B cell (primary cell): ENCODE measurements around the gene GMPPB. TPM values are rescaled to one million over a fixed set of nuclear protein-coding genes. Genes with fewer than 3 reads are reported as not detected.

Experiments
- ATAC-seq: fragments of 200-7000 bp; cut with Tn5 transposase; one replicate; pipeline ENCODE4 v1.10.0; 2021; ENCODE audit warnings: low read depth, mild to moderate bottlenecking, moderate number of reproducible peaks, moderate library complexity
- CTCF ChIA-PET: fragments of 350-600 bp; sonication (Branson Sonifier 250); formaldehyde crosslinking; loops from one replicate; lab custom pipeline; 2021; ENCODE audit warnings: antibody characterized with exemption, inconsistent platforms; lab: Charles Lee
- POLR2A ChIA-PET: fragments of 350-600 bp; sonication (Branson Sonifier 250); formaldehyde crosslinking; loops from one replicate; lab custom pipeline; 2021; ENCODE audit warnings: antibody characterized with exemption; lab: Charles Lee
- DNase-seq: peaks from one replicate; pipeline ENCODE4 v3.0.0; 2013
- H2AFZ ChIP-seq: 2 replicates; pipeline ENCODE4 v1.6.1; 2012; ENCODE audit warnings: mild to moderate bottlenecking, low read depth, low read length; ENCODE audit not compliant: insufficient read depth, poor library complexity, severe bottlenecking
- H3K27ac ChIP-seq, 2 donors: 1 replicate in 1 of 2; 2 replicates in 1 of 2; pipeline ENCODE4 v1.5.1; 2012 to 2013; ENCODE audit warnings: low read length in 2 of 2, mild to moderate bottlenecking in 2 of 2, moderate library complexity in 1 of 2
- H3K27me3 ChIP-seq, 4 experiments: fragments of 200-600 bp in 1 of 4; sonication (generic) in 1 of 4; replicated peaks in 1 of 4; 1 replicate in 2 of 4; 2 replicates in 2 of 4; pipeline versions ENCODE4 v1.6.1 to v1.7.0; 2013 to 2016; ENCODE audit warnings: low read length in 3 of 4, mild to moderate bottlenecking in 2 of 4, mixed read lengths in 1 of 4, moderate library complexity in 1 of 4; ENCODE audit not compliant: insufficient read depth in 4 of 4, control insufficient read depth in 3 of 4; ENCODE audit errors: control extremely low read depth in 1 of 4
- H3K36me3 ChIP-seq, 2 experiments: replicated peaks in 1 of 2; 1 replicate in 1 of 2; 2 replicates in 1 of 2; pipeline versions ENCODE4 v1.6.1 to v1.7.1; 2013; ENCODE audit warnings: low read length in 1 of 2; ENCODE audit not compliant: insufficient read depth in 2 of 2, control insufficient read depth in 1 of 2; ENCODE audit errors: control extremely low read depth in 1 of 2, extremely low read depth in 1 of 2
- H3K4me1 ChIP-seq, 2 donors: fragments of 200-600 bp in 1 of 2; sonication (generic) in 1 of 2; 1 replicate in 1 of 2; 2 replicates in 1 of 2; pipeline versions ENCODE4 v1.5.1 to v1.6.1; 2013 to 2017; ENCODE audit warnings: low read length in 2 of 2; ENCODE audit not compliant: control insufficient read depth in 2 of 2, insufficient read depth in 2 of 2
- H3K4me2 ChIP-seq: replicated peaks from 2 replicates; pipeline ENCODE3; 2012; ENCODE audit warnings: mild to moderate bottlenecking, low read depth, low read length; ENCODE audit not compliant: poor library complexity, severe bottlenecking
- H3K4me3 ChIP-seq, 5 experiments: fragments of 200-600 bp in 1 of 5; sonication (generic) in 1 of 5; 1 replicate in 3 of 5; 2 replicates in 2 of 5; pipeline versions ENCODE4 v1.5.1 to v1.7.0; 2011 to 2016; ENCODE audit warnings: low read length in 4 of 5, mild to moderate bottlenecking in 4 of 5, low read depth in 2 of 5, control low read depth in 1 of 5, moderate library complexity in 1 of 5; ENCODE audit not compliant: insufficient read depth in 1 of 5; ENCODE audit errors: control extremely low read depth in 1 of 5, extremely low read depth in 1 of 5
- H3K79me2 ChIP-seq: fragments of 200-600 bp; sonication (generic); one replicate; pipeline ENCODE4 v1.6.0; 2016; ENCODE audit warnings: low read length; ENCODE audit not compliant: control insufficient read depth, insufficient read depth
- H3K9ac ChIP-seq: fragments of 200-600 bp; sonication (generic); 2 replicates; pipeline ENCODE4 v1.6.1; 2017; ENCODE audit warnings: mild to moderate bottlenecking, low read length, moderate library complexity
- H3K9me3 ChIP-seq, 3 donors: one replicate each; pipeline versions ENCODE4 v1.6.1 to v1.7.1; 2013; ENCODE audit warnings: low read length in 2 of 3; ENCODE audit not compliant: control insufficient read depth in 2 of 3, insufficient read depth in 1 of 3; ENCODE audit errors: control extremely low read depth in 1 of 3
- H4K20me1 ChIP-seq: 2 replicates; pipeline ENCODE4 v1.6.0; 2012; ENCODE audit warnings: mild to moderate bottlenecking, low read length; ENCODE audit not compliant: insufficient read depth, control insufficient read depth, poor library complexity, severe bottlenecking
- H3K27ac Mint-ChIP-seq: one replicate; pipeline ENCODE4 v1.8.0; 2021; ENCODE audit warnings: mixed read lengths
- H3K27me3 Mint-ChIP-seq: one replicate; pipeline ENCODE4 v1.8.0; 2021; ENCODE audit warnings: mixed read lengths
- H3K4me1 Mint-ChIP-seq: one replicate; pipeline ENCODE4 v1.8.0; 2021; ENCODE audit warnings: mixed read lengths
- H3K4me3 Mint-ChIP-seq: one replicate; pipeline ENCODE4 v1.8.0; 2021; ENCODE audit warnings: mixed read lengths
- H3K9me3 Mint-ChIP-seq: one replicate; pipeline ENCODE4 v1.8.0; 2022; ENCODE audit warnings: mixed read lengths; ENCODE audit not compliant: insufficient read depth
- EZH2 ChIP-seq: IDR thresholded peaks from 2 replicates; pipeline ENCODE4 v1.6.1; 2012; ENCODE audit warnings: borderline replicate concordance, low read depth, mild to moderate bottlenecking, moderate library complexity, low read length; ENCODE audit not compliant: insufficient read depth, poor library complexity, severe bottlenecking
- WGBS: methylation state at CpG from one replicate; pipeline ENCODE4 v1.1.5; 2013; ENCODE audit warnings: missing lambda C conversion rate; ENCODE audit not compliant: insufficient coverage; 5-methylcytosine and 5-hydroxymethylcytosine counted together
- intact Hi-C: fragments of 100-400 bp; cut with micrococcal nuclease; formaldehyde crosslinking; loops from one replicate; pipeline ENCODE4 v1.10.0; 2022
- polyA plus RNA-seq: library from polyadenylated mRNA; depleted of rRNA; stranded (reverse); fragments of >200 nt; gene quantifications from 2 replicates; pipeline ENCODE4 v1.2.3, GENCODE V29; 2012
- total RNA-seq, 2 donors: library from RNA; stranded (reverse); fragments of 120-200 nt in 1 of 2; gene quantifications; 1 replicate in 1 of 2; 2 replicates in 1 of 2; pipeline versions ENCODE4 v1.2.3 to v1.2.4, GENCODE V29; 2013 to 2022
- TF ChIP-seq, protein P1 (sequence below): fragments of 200-600 bp; IDR thresholded peaks from one replicate; pipeline ENCODE4 v1.8.0; 2022; ENCODE audit warnings: antibody characterized with exemption, mild to moderate bottlenecking

The GMPPB gene
- total and polyA plus RNA-seq, 2 donors (not counting 1 experiment from before 2014, with no cell fraction given) = 31.4 to 32.5 TPM

DNA sequence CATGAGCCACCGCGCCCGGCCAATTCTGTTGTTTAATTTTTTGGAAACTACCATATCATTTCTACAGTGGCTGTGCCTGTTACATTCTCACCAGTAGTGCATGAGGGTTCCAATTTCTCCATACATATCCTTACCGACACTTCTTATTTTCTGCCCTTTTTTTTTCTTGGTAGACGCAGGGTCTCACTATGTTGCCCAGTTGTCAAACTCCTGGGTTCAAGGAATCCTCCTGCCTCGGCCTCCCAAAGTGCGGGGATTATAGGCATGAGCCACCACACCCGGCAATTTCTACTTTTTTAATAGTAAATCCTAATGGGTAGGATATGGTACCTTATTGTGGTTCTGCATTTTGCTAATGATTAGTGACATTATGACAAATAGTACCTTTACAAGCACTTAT, 13.9 kb downstream of the GMPPB start:
- WGBS = 100% methylated on average over 3 of the region's 8 CpGs
- Histone ChIP-seq H3K27me3 (no peaks in the 10 kb centered on the region), H3K36me3 (peaks cover 0 to 13% of the 10 kb centered on the region in 2 experiments), H3K4me1 (peaks cover 0 to 8% of the 10 kb centered on the region in 2 donors), H3K79me2 (no peaks in the 10 kb centered on the region), H3K9me3 (no peaks in the 10 kb centered on the region), H3K9ac (no peak overlapping the region), H3K4me2 (no peak overlapping the region), H4K20me1 (no peaks in the 10 kb centered on the region), H2AFZ (no peak overlapping the region), H3K4me3 (no peak overlapping the region), H3K27ac (no peak overlapping the region)
- no peak for TF ChIP-seq EZH2
- TF ChIP-seq, protein P1, sequence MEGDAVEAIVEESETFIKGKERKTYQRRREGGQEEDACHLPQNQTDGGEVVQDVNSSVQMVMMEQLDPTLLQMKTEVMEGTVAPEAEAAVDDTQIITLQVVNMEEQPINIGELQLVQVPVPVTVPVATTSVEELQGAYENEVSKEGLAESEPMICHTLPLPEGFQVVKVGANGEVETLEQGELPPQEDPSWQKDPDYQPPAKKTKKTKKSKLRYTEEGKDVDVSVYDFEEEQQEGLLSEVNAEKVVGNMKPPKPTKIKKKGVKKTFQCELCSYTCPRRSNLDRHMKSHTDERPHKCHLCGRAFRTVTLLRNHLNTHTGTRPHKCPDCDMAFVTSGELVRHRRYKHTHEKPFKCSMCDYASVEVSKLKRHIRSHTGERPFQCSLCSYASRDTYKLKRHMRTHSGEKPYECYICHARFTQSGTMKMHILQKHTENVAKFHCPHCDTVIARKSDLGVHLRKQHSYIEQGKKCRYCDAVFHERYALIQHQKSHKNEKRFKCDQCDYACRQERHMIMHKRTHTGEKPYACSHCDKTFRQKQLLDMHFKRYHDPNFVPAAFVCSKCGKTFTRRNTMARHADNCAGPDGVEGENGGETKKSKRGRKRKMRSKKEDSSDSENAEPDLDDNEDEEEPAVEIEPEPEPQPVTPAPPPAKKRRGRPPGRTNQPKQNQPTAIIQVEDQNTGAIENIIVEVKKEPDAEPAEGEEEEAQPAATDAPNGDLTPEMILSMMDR = no peak
- POLR2A ChIA-PET = no interaction called here
- CTCF ChIA-PET = no interaction called here
- no peak overlapping the region for H3K27ac Mint-ChIP-seq
- ATAC-seq (no peak), DNase-seq (no peak)
- no peaks in the 10 kb centered on the region for H3K27me3 Mint-ChIP-seq
- no peaks in the 10 kb centered on the region for H3K9me3 Mint-ChIP-seq
- intact Hi-C loops = no loop called here
- H3K4me1 Mint-ChIP-seq = peaks cover 3% of the 10 kb centered on the region
- H3K4me3 Mint-ChIP-seq = no peak overlapping the region

DNA sequence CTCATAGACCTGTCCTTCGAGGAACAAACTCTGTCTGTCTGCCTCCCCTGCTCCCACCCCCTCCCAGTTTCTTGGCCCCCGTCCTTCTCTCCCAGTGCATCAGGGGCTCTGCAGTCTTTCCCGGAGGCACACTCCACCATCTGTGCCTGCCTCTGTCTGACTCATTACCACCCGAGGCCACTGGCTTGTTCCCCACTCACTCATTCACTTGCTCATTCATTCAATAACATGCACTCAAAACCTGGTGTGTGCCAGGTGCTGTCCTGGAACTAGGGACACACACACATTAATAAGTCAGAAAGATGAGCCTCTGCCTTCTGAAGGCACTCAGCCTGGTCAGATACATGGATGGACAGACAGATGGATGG, 16.7 kb downstream of the GMPPB start:
- Mint-ChIP-seq H3K27ac (no peak overlapping the region), H3K4me1 (peaks cover 6% of the 10 kb centered on the region), H3K9me3 (no peaks in the 10 kb centered on the region), H3K27me3 (no peaks in the 10 kb centered on the region), H3K4me3 (no peak overlapping the region)
- 94% methylated on average over 4 of the region's 4 CpGs for WGBS
- DNase-seq (no peak), ATAC-seq (no peak)
- no peaks in the 10 kb centered on the region for H3K4me1 ChIP-seq
- H3K4me3 ChIP-seq = no peak overlapping the region
- H3K36me3 ChIP-seq = peaks cover 0 to 25% of the 10 kb centered on the region in 2 experiments
- intact Hi-C loops = no loop called here
- POLR2A ChIA-PET = no interaction called here
- no peak overlapping the region for H3K9ac ChIP-seq
- H3K79me2 ChIP-seq = no peaks in the 10 kb centered on the region
- H3K4me2 ChIP-seq = no peak overlapping the region
- no peak for TF ChIP-seq EZH2
- TF ChIP-seq, protein P1 = no peak
- no peak overlapping the region for H3K27ac ChIP-seq
- no peaks in the 10 kb centered on the region for H4K20me1 ChIP-seq
- CTCF ChIA-PET = interaction anchor here (1.2 to 1.4 kb wide), 2 partner anchors 11 to 168 kb away, joined by 3 read pairs; no protein-coding TSS in a partner anchor
- no peaks in the 10 kb centered on the region for H3K27me3 ChIP-seq
- peaks cover 0 to 3% (median 0%) of the 10 kb centered on the region in 3 donors for H3K9me3 ChIP-seq
- H2AFZ ChIP-seq = no peak overlapping the region
